Panc1 (cell line): Measurements from ENCODE around the gene OR52K2. TPM values are rescaled to one million over a fixed set of nuclear protein-coding genes. Genes with fewer than 3 reads are reported as not detected.

Experiments used
- ATAC-seq: fragments of 200-7000 bp; cut with Tn5 transposase; 2 replicates; pipeline ENCODE4 v1.9.1; 2020; ENCODE audit warnings: mild to moderate bottlenecking, moderate library complexity
- BruUV-seq: library from RNA; stranded (reverse); fragments of 400-500 nt; replicated peaks from 2 replicates; lab custom pipeline; 2021; lab: Mats Ljungman, UMichigan
- CTCF ChIA-PET: fragments of 300-600 bp; sonication (Branson Sonifier 250); formaldehyde crosslinking; loops from one replicate; lab custom pipeline; 2022; ENCODE audit warnings: antibody characterized with exemption; lab: Charles Lee
- POLR2A ChIA-PET: fragments of 300-600 bp; sonication (Branson Sonifier 250); formaldehyde crosslinking; loops from one replicate; lab custom pipeline; 2022; ENCODE audit warnings: antibody characterized with exemption; lab: Charles Lee
- DNase-seq: peaks from one replicate; pipeline ENCODE4 v3.0.0-alpha.2; 2010; ENCODE audit warnings: low read depth, low spot score
- H3K27ac ChIP-seq: 2 replicates; pipeline ENCODE4 v1.5.1; 2011; ENCODE audit warnings: mild to moderate bottlenecking, low read length, inconsistent platforms
- H3K27me3 ChIP-seq: fragments of 200-500 bp; sonication (Bioruptor generic); 2 replicates; pipeline ENCODE4 v1.6.0; 2014; ENCODE audit warnings: low read length, inconsistent platforms; ENCODE audit not compliant: control insufficient read depth, insufficient read depth
- H3K36me3 ChIP-seq: fragments of 200-500 bp; sonication (Bioruptor generic); 2 replicates; pipeline ENCODE4 v1.5.1; 2014; ENCODE audit warnings: inconsistent platforms, mild to moderate bottlenecking, low read length, moderate library complexity; ENCODE audit not compliant: control insufficient read depth, insufficient read depth
- H3K4me1 ChIP-seq: 2 replicates; pipeline ENCODE4 v1.5.1; 2011; ENCODE audit warnings: inconsistent platforms, mild to moderate bottlenecking, low read length, moderate library complexity; ENCODE audit not compliant: control insufficient read depth, insufficient read depth
- H3K4me3 ChIP-seq, 2 experiments: 2 replicates each; pipeline ENCODE4 v1.5.1; 2011 to 2012; ENCODE audit warnings: low read depth in 2 of 2, low read length in 2 of 2, mild to moderate bottlenecking in 2 of 2, inconsistent platforms in 1 of 2, moderate library complexity in 1 of 2
- H3K9me3 ChIP-seq: fragments of 200-500 bp; sonication (Bioruptor generic); 2 replicates; pipeline ENCODE4 v1.5.1; 2014; ENCODE audit warnings: low read depth, mild to moderate bottlenecking, inconsistent platforms, low read length, moderate library complexity; ENCODE audit not compliant: control insufficient read depth, insufficient read depth
- CTCF ChIP-seq: fragments of 450-650 bp; IDR thresholded peaks from 2 replicates; pipeline ENCODE4 v1.5.1; 2017; ENCODE audit warnings: mild to moderate bottlenecking
- POLR2AphosphoS5 ChIP-seq: IDR thresholded peaks from 2 replicates; pipeline ENCODE4 v1.6.1; 2012; ENCODE audit warnings: mild to moderate bottlenecking, low read depth, low read length, moderate library complexity
- REST ChIP-seq, 2 experiments: IDR thresholded peaks; 2 replicates each; pipeline ENCODE4 v1.6.1; 2011 to 2012; ENCODE audit warnings: low read depth in 2 of 2, control low read depth in 1 of 2, low read length in 1 of 2, mild to moderate bottlenecking in 1 of 2, moderate library complexity in 1 of 2; ENCODE audit not compliant: insufficient read depth in 1 of 2
- SIN3A ChIP-seq: IDR thresholded peaks from 2 replicates; pipeline ENCODE4 v1.6.1; 2012; ENCODE audit warnings: low read depth, mild to moderate bottlenecking, low read length, moderate library complexity, borderline replicate concordance; ENCODE audit not compliant: insufficient read depth
- TCF7L2 ChIP-seq: IDR thresholded peaks from 2 replicates; pipeline ENCODE4 v1.6.1; 2011; ENCODE audit warnings: mild to moderate bottlenecking, low read depth, low read length, inconsistent platforms
- in situ Hi-C: cut with HindIII; loops from 2 replicates; pipeline ENCODE4 v1.10.0; 2016; ENCODE audit warnings: low sequenced_read_pairs, low pct_unique_long_range_greater_than_20kb
- intact Hi-C: fragments of 100-400 bp; cut with micrococcal nuclease; formaldehyde crosslinking; loops from one replicate; pipeline ENCODE4 v1.10.0; 2022; ENCODE audit not compliant: unreplicated experiment
- total RNA-seq: library from RNA; stranded (reverse); gene quantifications from one replicate; pipeline ENCODE4 v1.2.1, GENCODE V29; 2021; ENCODE audit not compliant: unreplicated experiment

OR52K2 gene
- total RNA-seq, 1 experiment from 2014 or later: not detected

GRCh38 chr11:4481240-4481582, 32.1 kb downstream of the OR52K2 start:
- intact Hi-C loops: no loop called here
- no peaks in the 10 kb centered on the region for H3K9me3 ChIP-seq
- H3K27me3 ChIP-seq: peaks cover 19% of the 10 kb centered on the region; the same call in 1 of the 2 replicates
- no peak overlapping the region for H3K4me3 ChIP-seq
- TF ChIP-seq SIN3A: no peak
- no peak for TF ChIP-seq REST (IDR thresholded peaks at IDR 0.05; ENCODE audit: insufficient read depth in 1 of 2, low read depth in 2 of 2, low read length in 1 of 2)
- TF ChIP-seq TCF7L2: no peak
- no peak for TF ChIP-seq POLR2AphosphoS5
- H3K4me1 ChIP-seq: no peaks in the 10 kb centered on the region
- H3K36me3 ChIP-seq: no peaks in the 10 kb centered on the region
- DNase-seq (no peak), ATAC-seq (no peak)
- BruUV-seq: no TSS peak
- no peak overlapping the region for H3K27ac ChIP-seq
- ChIA-PET CTCF (no interaction called here), POLR2A (no interaction called here)
- in situ Hi-C loops: no loop called here

- intact Hi-C loops: no loop called here
- no peak within 1 kb of the TSS for H3K27ac ChIP-seq
Measured at GRCh38 chr11:4482445-4482844, 33.4 kb downstream of the OR52K2 start, which contains the start of gene OR52K1. Gene OR52K1, plus strand, starts transcription at chr11:4482646. Its CDS starts 6,255 bp downstream, at chr11:4488901.

More at GRCh38 chr11:4482445-4482844, 33.4 kb downstream of the OR52K2 start, which contains the start of gene OR52K1:
- Histone ChIP-seq H3K9me3 (no peaks in the 10 kb centered on the region), H3K27me3 (peaks cover 20% of the 10 kb centered on the region; the same call in 1 of the 2 replicates), H3K4me3 (no peak within 1 kb of the TSS), H3K4me1 (no peaks in the 10 kb centered on the region), H3K36me3 (no peaks in the 10 kb centered on the region)
- DNase-seq: no peak
- ChIA-PET POLR2A (no interaction called here), CTCF (no interaction called here)
- no TSS peak for BruUV-seq
- TF ChIP-seq POLR2AphosphoS5 (no peak), CTCF (no peak), TCF7L2 (no peak), REST (IDR thresholded peaks at IDR 0.05; ENCODE audit: insufficient read depth in 1 of 2, low read depth in 2 of 2, low read length in 1 of 2) (no peak), SIN3A (no peak)
- in situ Hi-C loops: no loop called here
- ATAC-seq: no peak
